Mesenchymal stem cell (in vitro differentiated cells and primary cell): ENCODE measurements around the gene RMRP.

Source experiments
- DNase-seq: peaks from one replicate; pipeline ENCODE4 v3.0.0-alpha.2; 2013
- H2AFZ ChIP-seq: one replicate; pipeline ENCODE4 v1.6.1; 2013; ENCODE audit warnings: low read depth, mild to moderate bottlenecking, control low read depth, inconsistent platforms, low read length, moderate library complexity
- H2AK5ac ChIP-seq: 2 replicates; pipeline ENCODE4 v1.6.1; 2013; ENCODE audit warnings: low read length, moderate library complexity, mild to moderate bottlenecking, inconsistent platforms; ENCODE audit not compliant: severe bottlenecking
- H2BK120ac ChIP-seq: one replicate; pipeline ENCODE4 v1.6.1; 2013; ENCODE audit warnings: low read depth, mild to moderate bottlenecking, inconsistent platforms, low read length, moderate library complexity
- H2BK12ac ChIP-seq, 2 experiments: one replicate each; pipeline ENCODE4 v1.6.1; 2013; ENCODE audit warnings: inconsistent platforms in 2 of 2, low read length in 2 of 2, mild to moderate bottlenecking in 2 of 2, moderate library complexity in 2 of 2, control low read depth in 1 of 2
- H2BK15ac ChIP-seq: one replicate; pipeline ENCODE4 v1.6.1; 2013; ENCODE audit warnings: mild to moderate bottlenecking, low read depth, inconsistent platforms; ENCODE audit not compliant: poor library complexity, severe bottlenecking
- H2BK5ac ChIP-seq: 2 replicates; pipeline ENCODE4 v1.6.1; 2013; ENCODE audit warnings: low read depth, mild to moderate bottlenecking, low read length, control low read depth, inconsistent platforms; ENCODE audit not compliant: poor library complexity, severe bottlenecking
- H3K14ac ChIP-seq, 2 experiments: one replicate each; pipeline ENCODE4 v1.6.1; 2013; ENCODE audit warnings: inconsistent platforms in 2 of 2, low read length in 2 of 2, control low read depth in 1 of 2, mild to moderate bottlenecking in 1 of 2, moderate library complexity in 1 of 2
- H3K18ac ChIP-seq, 2 experiments: one replicate each; pipeline ENCODE4 v1.6.1; 2013; ENCODE audit warnings: inconsistent platforms in 2 of 2, low read length in 2 of 2, control low read depth in 1 of 2, low read depth in 1 of 2, mild to moderate bottlenecking in 1 of 2
- H3K23ac ChIP-seq, 2 experiments: one replicate each; pipeline ENCODE4 v1.6.1; 2013; ENCODE audit warnings: inconsistent platforms in 2 of 2, low read length in 2 of 2, mild to moderate bottlenecking in 2 of 2, moderate library complexity in 2 of 2, control low read depth in 1 of 2
- H3K27ac ChIP-seq: 2 replicates; pipeline ENCODE4 v1.5.1; 2013; ENCODE audit warnings: mild to moderate bottlenecking, moderate library complexity, low read length, control low read depth, inconsistent platforms; ENCODE audit not compliant: poor library complexity, severe bottlenecking
- H3K27me3 ChIP-seq, 2 experiments: 2 replicates each; pipeline versions ENCODE4 v1.6.1 to v1.7.0; 2013; ENCODE audit warnings: low read length in 2 of 2, mild to moderate bottlenecking in 2 of 2, moderate library complexity in 2 of 2, control low read depth in 1 of 2, inconsistent platforms in 1 of 2; ENCODE audit not compliant: control insufficient read depth in 1 of 2, insufficient read depth in 1 of 2
- H3K36me3 ChIP-seq, 2 experiments: 2 replicates each; pipeline versions ENCODE4 v1.6.1 to v1.7.0; 2013; ENCODE audit warnings: low read length in 2 of 2, control low read depth in 1 of 2, inconsistent platforms in 1 of 2, low read depth in 1 of 2, mild to moderate bottlenecking in 1 of 2; ENCODE audit not compliant: insufficient read depth in 2 of 2, control insufficient read depth in 1 of 2
- H3K4ac ChIP-seq, 2 experiments: one replicate each; pipeline ENCODE4 v1.6.1; 2013; ENCODE audit warnings: inconsistent platforms in 2 of 2, low read length in 2 of 2, mild to moderate bottlenecking in 2 of 2, moderate library complexity in 2 of 2, control low read depth in 1 of 2, low read depth in 1 of 2
- H3K4me1 ChIP-seq: 2 replicates; pipeline ENCODE4 v1.6.1; 2013; ENCODE audit warnings: low read depth, low read length, control low read depth; ENCODE audit not compliant: control insufficient read depth, insufficient read depth
- H3K4me2 ChIP-seq: 2 replicates; pipeline ENCODE4 v1.6.1; 2013; ENCODE audit warnings: low read length, mild to moderate bottlenecking, inconsistent platforms; ENCODE audit not compliant: poor library complexity, severe bottlenecking
- H3K4me3 ChIP-seq, 2 experiments: 2 replicates each; pipeline versions ENCODE4 v1.5.1 to v1.7.0; 2013; ENCODE audit warnings: low read length in 2 of 2, mild to moderate bottlenecking in 2 of 2, control low read depth in 1 of 2, low read depth in 1 of 2; ENCODE audit not compliant: insufficient read depth in 1 of 2
- H3K79me1 ChIP-seq: replicated peaks from 2 replicates; pipeline ENCODE4 v1.6.1; 2013; ENCODE audit warnings: mild to moderate bottlenecking, control low read depth, low read length, inconsistent platforms; ENCODE audit not compliant: poor library complexity, severe bottlenecking
- H3K9ac ChIP-seq: 2 replicates; pipeline ENCODE4 v1.7.0; 2013; ENCODE audit warnings: mild to moderate bottlenecking, low read length, moderate library complexity
- H3K9me3 ChIP-seq: 2 replicates; pipeline ENCODE4 v1.7.0; 2013; ENCODE audit warnings: mild to moderate bottlenecking, low read length; ENCODE audit not compliant: control insufficient read depth
- H4K8ac ChIP-seq: one replicate; pipeline ENCODE4 v1.6.1; 2013; ENCODE audit warnings: inconsistent platforms, mild to moderate bottlenecking, low read length, moderate library complexity
- H4K91ac ChIP-seq: one replicate; pipeline ENCODE4 v1.6.1; 2013; ENCODE audit warnings: mild to moderate bottlenecking, low read length, inconsistent platforms
- WGBS: methylation state at CpG from one replicate; pipeline ENCODE4 v1.1.7; 2013; ENCODE audit warnings: mixed read lengths; 5-methylcytosine and 5-hydroxymethylcytosine counted together

Gene RMRP

DNA sequence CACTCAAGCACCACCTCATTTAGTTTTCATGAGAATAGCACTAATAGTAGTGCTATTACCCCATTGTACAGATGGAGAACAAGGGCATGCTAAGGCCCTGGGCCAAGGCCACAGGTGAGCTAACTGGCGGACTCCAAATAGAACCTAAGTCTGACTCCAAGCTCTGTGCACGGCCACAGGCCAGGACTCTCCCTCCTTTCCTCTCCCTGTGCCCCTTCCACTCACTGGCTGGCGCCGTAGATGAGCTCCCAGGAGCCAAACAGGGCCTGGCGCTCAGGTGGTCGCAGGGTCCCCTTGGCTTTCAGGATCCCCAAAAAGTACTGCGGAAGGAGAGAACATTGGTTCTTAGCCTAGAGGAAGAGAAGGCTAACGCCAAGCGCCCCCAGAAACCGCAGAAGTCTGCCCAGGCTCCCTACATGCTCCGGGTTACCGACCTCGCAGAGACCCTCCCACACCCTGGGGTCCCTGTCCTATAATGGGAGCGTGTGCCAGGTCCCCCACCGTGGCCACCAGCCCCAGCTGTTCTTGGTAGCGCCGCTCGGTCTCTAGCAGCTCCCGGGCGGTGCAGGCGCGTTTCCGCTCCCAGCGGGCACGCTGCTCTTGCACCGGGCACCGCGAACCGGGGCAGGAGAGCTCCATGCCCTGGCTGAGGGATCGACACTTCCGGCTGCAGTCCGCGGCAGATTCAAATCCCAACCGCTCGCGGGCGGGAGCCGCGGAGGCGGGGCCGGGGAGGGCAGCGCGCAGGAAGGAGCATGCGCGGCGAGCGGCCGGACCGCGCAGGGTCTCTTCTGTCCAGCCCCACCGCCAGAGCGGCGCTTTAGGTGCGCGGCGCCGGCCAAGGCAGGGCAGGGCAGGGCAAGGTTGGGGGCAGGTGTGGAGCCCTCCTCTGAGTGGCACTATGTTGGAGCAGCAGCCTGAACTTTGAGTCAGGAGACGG lies 7.0 kb upstream of the RMRP start, which contains the start of gene ARHGEF39:
Gene ARHGEF39, minus strand, starts transcription at position 665 of the 940 bp plus-strand sequence. Its CDS starts 26 bp downstream, at position 639.
- peak within 1 kb of the TSS; percentile 95 for H2AFZ ChIP-seq
- peak; percentile 77 for DNase-seq
- H2BK15ac ChIP-seq, result peak within 1 kb of the TSS; percentile 70
- peak within 1 kb of the TSS; percentile 93 for H4K8ac ChIP-seq
- no peaks in the 10 kb centered on the region for H3K9me3 ChIP-seq
- no peaks in the 10 kb centered on the region for H3K27me3 ChIP-seq
- peaks cover 23% of the 10 kb centered on the region for H3K4me1 ChIP-seq
- H4K91ac ChIP-seq, result peak within 1 kb of the TSS; percentile 79
- H2BK5ac ChIP-seq, result no peak within 1 kb of the TSS
- peak within 1 kb of the TSS in 1 of 2 experiments; percentile 90 for H3K23ac ChIP-seq
- peak within 1 kb of the TSS; percentile 70 to 91 for H3K4ac ChIP-seq
- peaks cover 16% of the 10 kb centered on the region for H3K79me1 ChIP-seq
- peak within 1 kb of the TSS; percentile 78 to 83 for H3K18ac ChIP-seq
- H3K14ac ChIP-seq, result peak within 1 kb of the TSS in 1 of 2 experiments; percentile 48
- H3K36me3 ChIP-seq, result peaks cover 18 to 30% of the 10 kb centered on the region in 2 experiments
- peak within 1 kb of the TSS; percentile 39 for H2AK5ac ChIP-seq
- no peak within 1 kb of the TSS for H3K27ac ChIP-seq
- H3K4me2 ChIP-seq, result peak within 1 kb of the TSS; percentile 97
- H2BK12ac ChIP-seq, result peak within 1 kb of the TSS; percentile 28 to 33
- H2BK120ac ChIP-seq, result peak within 1 kb of the TSS; percentile 59
- H3K9ac ChIP-seq, result peak within 1 kb of the TSS; percentile 81
- H3K4me3 ChIP-seq, result peak within 1 kb of the TSS; percentile 58 to 86
- 7% methylated on average over 57 of the region's 58 CpGs for WGBS

DNA sequence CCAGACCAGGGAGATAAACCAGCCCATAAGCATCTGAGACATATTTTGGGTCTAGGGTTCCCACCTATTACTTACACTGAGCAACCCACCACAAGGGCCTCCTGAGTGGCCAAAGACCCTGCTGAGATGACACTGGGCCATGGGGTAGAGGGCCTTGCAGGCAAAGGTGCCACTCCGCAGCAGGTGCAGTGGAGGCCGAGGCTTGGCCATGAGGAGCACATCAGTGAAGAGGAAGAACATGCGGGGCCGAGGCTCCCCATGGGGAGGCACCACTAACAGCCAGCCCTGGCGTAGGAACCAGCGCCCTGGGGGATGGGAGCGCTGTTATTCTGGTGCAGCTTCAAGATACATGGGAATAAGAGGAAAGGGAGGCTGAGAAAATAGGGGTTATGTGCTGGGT lies 4.6 kb upstream of the RMRP start:
- no peak for DNase-seq
- no peak overlapping the region for H3K4me3 ChIP-seq
- H4K8ac ChIP-seq, result no peak overlapping the region
- no peak overlapping the region for H3K4ac ChIP-seq
- H3K14ac ChIP-seq, result no peak overlapping the region
- H3K27me3 ChIP-seq, result no peaks in the 10 kb centered on the region
- H3K79me1 ChIP-seq, result peaks cover 16% of the 10 kb centered on the region
- H2AFZ ChIP-seq, result no peak overlapping the region
- H3K36me3 ChIP-seq, result peaks cover 18 to 33% of the 10 kb centered on the region in 2 experiments
- no peak overlapping the region for H3K4me2 ChIP-seq
- H3K9ac ChIP-seq, result no peak overlapping the region
- no peaks in the 10 kb centered on the region for H3K9me3 ChIP-seq
- over 99% methylated on average over 7 of the region's 7 CpGs for WGBS
- no peak overlapping the region for H2AK5ac ChIP-seq
- H3K23ac ChIP-seq, result no peak overlapping the region
- no peak overlapping the region for H2BK12ac ChIP-seq
- H2BK5ac ChIP-seq, result no peak overlapping the region
- H2BK15ac ChIP-seq, result no peak overlapping the region
- H2BK120ac ChIP-seq, result no peak overlapping the region
- no peak overlapping the region for H4K91ac ChIP-seq
- no peak overlapping the region for H3K18ac ChIP-seq
- H3K4me1 ChIP-seq, result peaks cover 17% of the 10 kb centered on the region
- H3K27ac ChIP-seq, result no peak overlapping the region

DNA sequence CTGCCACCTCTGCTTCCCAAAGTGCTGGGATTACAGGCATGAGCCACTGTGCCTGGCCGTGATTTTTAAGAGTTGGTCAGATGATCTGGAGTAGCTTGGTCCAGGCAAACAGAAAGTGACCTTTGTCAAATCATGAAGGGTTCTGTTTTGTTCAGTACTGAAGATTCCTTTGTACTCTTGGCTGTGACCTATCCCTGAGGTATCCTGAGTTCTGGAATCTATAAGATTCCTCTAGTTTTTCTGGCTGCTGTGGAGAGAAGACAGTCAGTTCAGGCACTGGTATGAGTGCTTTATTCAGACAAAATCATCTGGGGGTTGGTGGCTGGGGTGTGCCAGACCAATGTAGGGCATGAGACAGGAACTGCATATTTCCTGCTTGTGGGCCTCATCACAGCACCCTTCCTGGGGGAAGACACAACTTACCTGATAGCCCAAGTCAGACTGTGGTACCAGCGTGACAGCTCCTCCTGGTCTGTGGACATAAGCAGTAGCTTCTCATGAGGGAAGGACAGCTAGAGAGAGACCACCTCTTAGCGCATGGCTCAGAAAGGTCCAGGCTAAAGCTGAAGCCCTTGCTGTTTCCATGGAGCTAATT lies 4.0 kb upstream of the RMRP start:
- no peak overlapping the region for H2BK12ac ChIP-seq
- H2BK120ac ChIP-seq, result no peak overlapping the region
- H3K14ac ChIP-seq, result no peak overlapping the region
- H3K18ac ChIP-seq, result no peak overlapping the region
- peaks cover 16% of the 10 kb centered on the region for H3K79me1 ChIP-seq
- H3K4ac ChIP-seq, result no peak overlapping the region
- no peak overlapping the region for H2AK5ac ChIP-seq
- H3K9me3 ChIP-seq, result no peaks in the 10 kb centered on the region
- DNase-seq, result no peak
- 94% methylated on average over 3 of the region's 3 CpGs for WGBS
- H3K23ac ChIP-seq, result no peak overlapping the region
- no peak overlapping the region for H2BK15ac ChIP-seq
- H3K36me3 ChIP-seq, result peaks cover 18 to 33% of the 10 kb centered on the region in 2 experiments
- no peak overlapping the region for H3K27ac ChIP-seq
- no peak overlapping the region for H2BK5ac ChIP-seq
- H2AFZ ChIP-seq, result no peak overlapping the region
- H3K4me2 ChIP-seq, result no peak overlapping the region
- H4K8ac ChIP-seq, result no peak overlapping the region
- no peaks in the 10 kb centered on the region for H3K27me3 ChIP-seq
- no peak overlapping the region for H4K91ac ChIP-seq
- H3K4me3 ChIP-seq, result no peak overlapping the region
- no peak overlapping the region for H3K9ac ChIP-seq
- peaks cover 20% of the 10 kb centered on the region for H3K4me1 ChIP-seq

DNA sequence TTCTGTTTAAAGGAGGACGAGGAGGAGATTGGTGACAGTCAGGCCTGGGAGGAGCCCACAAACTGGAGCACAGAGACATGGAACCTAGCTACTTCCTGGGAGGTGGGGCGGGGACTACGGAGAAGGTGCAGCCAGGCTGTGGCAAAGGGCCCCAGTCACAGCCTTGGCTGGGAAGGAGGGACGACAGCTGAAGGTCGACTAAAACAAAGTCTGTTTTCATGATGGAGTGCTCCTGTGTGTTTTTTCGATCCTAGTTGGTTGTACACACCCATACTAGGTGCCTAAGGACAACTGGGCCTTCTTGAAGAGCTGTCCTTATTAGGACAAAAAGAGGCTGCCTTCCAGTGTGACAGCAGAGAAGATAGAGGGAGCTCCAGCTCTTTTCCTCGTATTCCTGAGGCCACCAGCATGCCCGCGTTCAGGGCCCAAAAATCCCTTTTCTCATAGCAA lies 3.2 kb upstream of the RMRP start:
- peak overlapping the region; percentile 80 to 84 for H2BK12ac ChIP-seq
- H2AK5ac ChIP-seq, result peak overlapping the region; percentile 3
- H3K9me3 ChIP-seq, result no peaks in the 10 kb centered on the region
- peak overlapping the region; percentile 37 for H2BK5ac ChIP-seq
- peak overlapping the region; percentile 43 for H3K27ac ChIP-seq
- peaks cover 18 to 33% of the 10 kb centered on the region in 2 experiments for H3K36me3 ChIP-seq
- peaks cover 20% of the 10 kb centered on the region for H3K4me1 ChIP-seq
- H3K18ac ChIP-seq, result peak overlapping the region in 1 of 2 experiments; percentile 9
- peaks cover 16% of the 10 kb centered on the region for H3K79me1 ChIP-seq
- no peak overlapping the region for H3K4me2 ChIP-seq
- H3K14ac ChIP-seq, result no peak overlapping the region
- H3K23ac ChIP-seq, result no peak overlapping the region
- H3K27me3 ChIP-seq, result no peaks in the 10 kb centered on the region
- H3K4ac ChIP-seq, result no peak overlapping the region
- peak; percentile 64 for DNase-seq
- no peak overlapping the region for H3K4me3 ChIP-seq
- peak overlapping the region; percentile 76 for H4K91ac ChIP-seq
- H3K9ac ChIP-seq, result peak overlapping the region; percentile 37
- 59% methylated on average over 9 of the region's 9 CpGs for WGBS
- H2BK15ac ChIP-seq, result peak overlapping the region; percentile 0
- H4K8ac ChIP-seq, result peak overlapping the region; percentile 77
- no peak overlapping the region for H2AFZ ChIP-seq
- no peak overlapping the region for H2BK120ac ChIP-seq
